Measurements from ENCODE around the gene PTPRQ.

The PTPRQ gene

DNA sequence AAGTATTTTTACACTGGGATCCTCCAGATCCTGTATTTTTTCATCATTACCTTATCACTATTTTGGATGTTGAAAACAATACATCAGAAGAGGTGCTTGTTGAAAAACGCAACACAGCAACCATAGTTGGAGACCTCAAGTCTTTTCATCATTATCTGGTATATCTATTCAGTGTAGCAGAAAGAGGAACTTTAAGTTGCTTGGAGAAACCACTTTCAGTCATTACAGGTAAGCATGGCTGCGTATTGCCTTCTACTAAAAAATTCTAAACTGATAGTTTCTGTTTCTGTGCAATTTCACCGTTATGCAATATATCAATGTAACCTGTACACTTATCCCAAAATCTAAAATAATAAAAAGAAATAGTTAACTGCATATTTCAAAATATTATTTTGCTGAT is 32.2 kb upstream of the PTPRQ start:
- DNase-seq (ENCODE audit: low read depth): no peak
- TF ChIP-seq MYC (IDR thresholded peaks at IDR 0.05; ENCODE audit: low read depth, low read length) (no peak), POLR2A (IDR thresholded peaks at IDR 0.05; ENCODE audit: extremely low read depth, insufficient read length) (no peak)
- TF ChIP-seq, protein P1, sequence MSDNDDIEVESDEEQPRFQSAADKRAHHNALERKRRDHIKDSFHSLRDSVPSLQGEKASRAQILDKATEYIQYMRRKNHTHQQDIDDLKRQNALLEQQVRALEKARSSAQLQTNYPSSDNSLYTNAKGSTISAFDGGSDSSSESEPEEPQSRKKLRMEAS (IDR thresholded peaks at IDR 0.05; ENCODE audit: low read depth, low read length): no peak
- TF ChIP-seq, protein P2, sequence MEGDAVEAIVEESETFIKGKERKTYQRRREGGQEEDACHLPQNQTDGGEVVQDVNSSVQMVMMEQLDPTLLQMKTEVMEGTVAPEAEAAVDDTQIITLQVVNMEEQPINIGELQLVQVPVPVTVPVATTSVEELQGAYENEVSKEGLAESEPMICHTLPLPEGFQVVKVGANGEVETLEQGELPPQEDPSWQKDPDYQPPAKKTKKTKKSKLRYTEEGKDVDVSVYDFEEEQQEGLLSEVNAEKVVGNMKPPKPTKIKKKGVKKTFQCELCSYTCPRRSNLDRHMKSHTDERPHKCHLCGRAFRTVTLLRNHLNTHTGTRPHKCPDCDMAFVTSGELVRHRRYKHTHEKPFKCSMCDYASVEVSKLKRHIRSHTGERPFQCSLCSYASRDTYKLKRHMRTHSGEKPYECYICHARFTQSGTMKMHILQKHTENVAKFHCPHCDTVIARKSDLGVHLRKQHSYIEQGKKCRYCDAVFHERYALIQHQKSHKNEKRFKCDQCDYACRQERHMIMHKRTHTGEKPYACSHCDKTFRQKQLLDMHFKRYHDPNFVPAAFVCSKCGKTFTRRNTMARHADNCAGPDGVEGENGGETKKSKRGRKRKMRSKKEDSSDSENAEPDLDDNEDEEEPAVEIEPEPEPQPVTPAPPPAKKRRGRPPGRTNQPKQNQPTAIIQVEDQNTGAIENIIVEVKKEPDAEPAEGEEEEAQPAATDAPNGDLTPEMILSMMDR (IDR thresholded peaks at IDR 0.05; ENCODE audit: low read depth, low read length): no peak
- no peak overlapping the region for H3K4me3 ChIP-seq (ENCODE audit: low read depth, low read length)

- H3K4me3 ChIP-seq (ENCODE audit: low read depth, low read length): no peak overlapping the region
- peak; percentile 63 for DNase-seq (ENCODE audit: low read depth)
- TF ChIP-seq, protein P2 (IDR thresholded peaks at IDR 0.05; ENCODE audit: low read depth, low read length): peak; percentile 61
- TF ChIP-seq POLR2A (IDR thresholded peaks at IDR 0.05; ENCODE audit: extremely low read depth, insufficient read length): no peak
Observed at GRCh38 chr12:80412343-80412953, 31.6 kb upstream of the PTPRQ start.

GRCh38 chr12:80413462-80413861 is 30.6 kb upstream of the PTPRQ start:
- no peak for DNase-seq (ENCODE audit: low read depth)
- TF ChIP-seq MYC (IDR thresholded peaks at IDR 0.05; ENCODE audit: low read depth, low read length) (no peak), POLR2A (IDR thresholded peaks at IDR 0.05; ENCODE audit: extremely low read depth, insufficient read length) (no peak)
- TF ChIP-seq, protein P1 (IDR thresholded peaks at IDR 0.05; ENCODE audit: low read depth, low read length): no peak
- TF ChIP-seq, protein P2 (IDR thresholded peaks at IDR 0.05; ENCODE audit: low read depth, low read length): no peak

DNA sequence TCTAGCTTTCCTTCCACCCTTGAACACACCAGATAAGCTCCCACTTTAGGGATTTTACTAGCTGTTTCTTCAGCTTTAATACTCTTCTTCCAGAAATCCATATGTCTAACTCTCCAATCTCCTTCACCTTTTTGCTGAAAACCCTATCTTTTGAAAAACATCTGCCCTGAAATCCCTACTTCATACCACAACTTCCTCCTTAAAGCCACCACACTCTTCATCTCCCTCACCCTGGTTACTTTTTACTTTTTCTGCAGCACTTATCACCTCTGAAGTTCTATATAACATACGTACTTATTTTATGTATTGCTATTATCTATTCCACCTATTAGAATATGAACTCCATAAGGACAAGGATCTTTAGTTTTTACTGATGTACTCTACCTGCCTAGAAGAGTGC is 28.6 kb upstream of the PTPRQ start:
- no peak for DNase-seq (ENCODE audit: low read depth)
- TF ChIP-seq, protein P1 (IDR thresholded peaks at IDR 0.05; ENCODE audit: low read depth, low read length): no peak
- TF ChIP-seq POLR2A (IDR thresholded peaks at IDR 0.05; ENCODE audit: extremely low read depth, insufficient read length): no peak
- TF ChIP-seq, protein P2 (IDR thresholded peaks at IDR 0.05; ENCODE audit: low read depth, low read length): no peak
- no peak for TF ChIP-seq MYC (IDR thresholded peaks at IDR 0.05; ENCODE audit: low read depth, low read length)
- H3K4me3 ChIP-seq (ENCODE audit: low read depth, low read length): no peak overlapping the region

More at GRCh38 chr12:80413462-80413861, 30.6 kb upstream of the PTPRQ start:
- H3K4me3 ChIP-seq (ENCODE audit: low read depth, low read length): no peak overlapping the region

- TF ChIP-seq, protein P1 (IDR thresholded peaks at IDR 0.05; ENCODE audit: low read depth, low read length): no peak
- TF ChIP-seq POLR2A (IDR thresholded peaks at IDR 0.05; ENCODE audit: extremely low read depth, insufficient read length): no peak
- TF ChIP-seq MYC (IDR thresholded peaks at IDR 0.05; ENCODE audit: low read depth, low read length): no peak
- TF ChIP-seq, protein P2 (IDR thresholded peaks at IDR 0.05; ENCODE audit: low read depth, low read length): no peak
Observed at GRCh38 chr12:80419644-80420043, 24.4 kb upstream of the PTPRQ start.

GRCh38 chr12:80420075-80420474 is 24.0 kb upstream of the PTPRQ start:
- no peak overlapping the region for H3K4me3 ChIP-seq (ENCODE audit: low read depth, low read length)
- no peak for DNase-seq (ENCODE audit: low read depth)
- TF ChIP-seq, protein P2 (IDR thresholded peaks at IDR 0.05; ENCODE audit: low read depth, low read length): no peak
- TF ChIP-seq POLR2A (IDR thresholded peaks at IDR 0.05; ENCODE audit: extremely low read depth, insufficient read length) (no peak), MYC (IDR thresholded peaks at IDR 0.05; ENCODE audit: low read depth, low read length) (no peak)

More at GRCh38 chr12:80419644-80420043, 24.4 kb upstream of the PTPRQ start:
- H3K4me3 ChIP-seq (ENCODE audit: low read depth, low read length): no peak overlapping the region
- DNase-seq (ENCODE audit: low read depth): peak; percentile 3
